ENCODE data around the gene SNX15.

GRCh38 chr11:65002706-65003105 is 24.5 kb upstream of the SNX15 start:
- TF ChIP-seq CTCF (IDR thresholded peaks at IDR 0.05 in 4 of 5, conservative IDR thresholded peaks at IDR 0.05 in 1 of 5), result no peak
- no peak for TF ChIP-seq POLR2A (IDR thresholded peaks at IDR 0.05)

All from gastrocnemius medialis (tissue), 4 donors.